SK-N-SH treated with all-trans-retinoic acid at 6 μM for 48 hours (cell line): ENCODE results near the gene DNAJC6.

Experiments used
- ATAC-seq: fragments of 200-7000 bp; cut with Tn5 transposase; 3 replicates; pipeline ENCODE4 v1.9.1; 2020; ENCODE audit warnings: mild to moderate bottlenecking, moderate library complexity
- ARNTL ChIP-seq: fragments of 450-650 bp; formaldehyde crosslinking; IDR thresholded peaks from 2 replicates; pipeline ENCODE4 v1.5.0; 2020; ENCODE audit warnings: low read depth, mild to moderate bottlenecking, moderate library complexity, borderline replicate concordance
- CSDC2 ChIP-seq: fragments of 250-450 bp; sonication (Bioruptor Pico); IDR thresholded peaks from 2 replicates; pipeline ENCODE4 v1.5.0; 2020; ENCODE audit warnings: mild to moderate bottlenecking, moderate library complexity
- ESRRG ChIP-seq: fragments of 250-450 bp; sonication (Bioruptor Pico); IDR thresholded peaks from 2 replicates; pipeline ENCODE4 v1.6.1; 2021; ENCODE audit warnings: mild to moderate bottlenecking
- GLIS3 ChIP-seq: fragments of 250-450 bp; sonication (Bioruptor Pico); IDR thresholded peaks from 2 replicates; pipeline ENCODE4 v1.5.0; 2020; ENCODE audit warnings: mild to moderate bottlenecking, moderate library complexity
- ISL1 ChIP-seq: fragments of 250-450 bp; sonication (Bioruptor Pico); IDR thresholded peaks from 2 replicates; pipeline ENCODE4 v2.1.2; 2022; ENCODE audit warnings: mild to moderate bottlenecking, moderate library complexity
- OSR1 ChIP-seq: fragments of 250-450 bp; sonication (Bioruptor Pico); IDR thresholded peaks from 2 replicates; pipeline ENCODE4 v1.8.0; 2022; ENCODE audit warnings: moderate library complexity, mild to moderate bottlenecking, inconsistent platforms
- PPARA ChIP-seq: fragments of 250-450 bp; sonication (Bioruptor Pico); IDR thresholded peaks from 2 replicates; pipeline ENCODE4 v1.5.0; 2020; ENCODE audit warnings: mild to moderate bottlenecking, borderline replicate concordance
- SNAI2 ChIP-seq: fragments of 250-450 bp; sonication (Bioruptor Pico); IDR thresholded peaks from 2 replicates; pipeline ENCODE4 v1.5.0; 2020; ENCODE audit warnings: mild to moderate bottlenecking, moderate library complexity
- TCF4 ChIP-seq: fragments of 250-450 bp; sonication (Bioruptor Pico); IDR thresholded peaks from 2 replicates; pipeline ENCODE4 v1.8.0; 2021; ENCODE audit warnings: mild to moderate bottlenecking, moderate library complexity, borderline replicate concordance
- ZFP3 ChIP-seq: fragments of 250-450 bp; sonication (Bioruptor Pico); IDR thresholded peaks from 2 replicates; pipeline ENCODE4 v1.5.0; 2020; ENCODE audit warnings: mild to moderate bottlenecking, moderate library complexity
- ZFP30 ChIP-seq: fragments of 450-650 bp; formaldehyde crosslinking; IDR thresholded peaks from 2 replicates; pipeline ENCODE4 v1.5.0; 2022; ENCODE audit warnings: mild to moderate bottlenecking, moderate library complexity
- ZNF565 ChIP-seq: fragments of 450-650 bp; formaldehyde crosslinking; conservative IDR thresholded peaks from 2 replicates; pipeline ENCODE4 v1.5.0; 2020; ENCODE audit warnings: low read depth, mild to moderate bottlenecking, moderate library complexity
- ZNF70 ChIP-seq: fragments of 450-650 bp; formaldehyde crosslinking; IDR thresholded peaks from 2 replicates; pipeline ENCODE4 v1.5.0; 2020; ENCODE audit warnings: mild to moderate bottlenecking, moderate library complexity
- ZNF8 ChIP-seq: fragments of 450-650 bp; formaldehyde crosslinking; IDR thresholded peaks from 2 replicates; pipeline ENCODE4 v1.5.0; 2020; ENCODE audit warnings: mild to moderate bottlenecking, moderate library complexity
- TF ChIP-seq, protein P1 (sequence below): fragments of 250-450 bp; sonication (Bioruptor Pico); IDR thresholded peaks from 2 replicates; pipeline ENCODE4 v1.8.0; 2021; ENCODE audit warnings: low read depth, mild to moderate bottlenecking, moderate library complexity, borderline replicate concordance
- TF ChIP-seq, protein P2 (sequence below): fragments of 250-450 bp; sonication (Bioruptor Pico); IDR thresholded peaks from 2 replicates; pipeline ENCODE4 v1.5.1; 2020; ENCODE audit warnings: low read depth, mild to moderate bottlenecking, moderate library complexity
- TF ChIP-seq, protein P3 (sequence below): fragments of 250-450 bp; sonication (Bioruptor Pico); IDR thresholded peaks from 2 replicates; pipeline ENCODE4 v1.5.0; 2020; ENCODE audit warnings: mild to moderate bottlenecking, moderate library complexity
- TF ChIP-seq, protein P4 (sequence below): fragments of 250-450 bp; sonication (Bioruptor Pico); IDR thresholded peaks from 2 replicates; pipeline ENCODE4 v1.8.0; 2020; ENCODE audit warnings: mild to moderate bottlenecking, moderate library complexity, borderline replicate concordance

DNAJC6 gene

DNA sequence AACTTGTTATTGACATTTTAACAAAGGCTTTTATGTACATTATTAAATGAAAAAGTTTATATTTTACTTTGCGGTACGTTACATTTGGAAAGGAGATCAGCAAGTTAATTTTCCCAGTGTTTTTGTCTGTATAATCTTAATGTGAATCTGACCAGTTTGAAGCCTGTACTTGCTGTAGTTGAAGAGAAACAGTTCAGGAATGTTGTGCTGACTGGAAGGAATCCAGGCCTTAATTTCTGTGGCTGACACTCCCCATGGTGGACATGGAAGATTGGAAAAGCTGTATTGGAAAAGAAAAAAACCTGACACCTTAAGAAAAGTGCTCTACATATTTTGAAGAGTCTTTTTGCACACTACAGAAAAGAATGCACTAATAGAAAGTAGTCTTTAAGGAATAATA is 126.6 kb downstream of the DNAJC6 start:
- TF ChIP-seq ISL1 (CRISPR knock-in tag), result peak; percentile 65
- TF ChIP-seq OSR1, result no peak
- ATAC-seq, result peak; percentile 75

DNA sequence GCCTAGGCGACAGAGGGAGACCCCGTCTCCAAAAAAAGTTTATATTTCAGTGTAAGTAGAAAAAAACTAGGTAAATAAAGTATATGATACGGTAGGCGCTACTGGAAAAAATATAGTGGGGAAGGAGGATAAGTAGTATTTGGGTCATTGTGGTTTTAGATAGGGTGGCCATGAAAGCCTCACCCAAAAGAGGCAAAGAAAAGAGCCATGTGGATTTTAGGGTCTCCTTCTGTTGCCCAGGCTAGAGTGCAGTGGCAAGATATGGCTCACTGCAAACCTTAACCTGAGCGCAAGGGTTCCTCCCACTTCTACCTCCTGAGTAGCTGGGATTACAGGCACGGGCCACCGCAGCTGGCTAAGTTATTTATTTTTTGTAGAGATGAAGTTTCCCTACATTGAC is 128.3 kb downstream of the DNAJC6 start:
- ATAC-seq, result no peak
- TF ChIP-seq ZNF70, result no peak
- TF ChIP-seq, protein P1, sequence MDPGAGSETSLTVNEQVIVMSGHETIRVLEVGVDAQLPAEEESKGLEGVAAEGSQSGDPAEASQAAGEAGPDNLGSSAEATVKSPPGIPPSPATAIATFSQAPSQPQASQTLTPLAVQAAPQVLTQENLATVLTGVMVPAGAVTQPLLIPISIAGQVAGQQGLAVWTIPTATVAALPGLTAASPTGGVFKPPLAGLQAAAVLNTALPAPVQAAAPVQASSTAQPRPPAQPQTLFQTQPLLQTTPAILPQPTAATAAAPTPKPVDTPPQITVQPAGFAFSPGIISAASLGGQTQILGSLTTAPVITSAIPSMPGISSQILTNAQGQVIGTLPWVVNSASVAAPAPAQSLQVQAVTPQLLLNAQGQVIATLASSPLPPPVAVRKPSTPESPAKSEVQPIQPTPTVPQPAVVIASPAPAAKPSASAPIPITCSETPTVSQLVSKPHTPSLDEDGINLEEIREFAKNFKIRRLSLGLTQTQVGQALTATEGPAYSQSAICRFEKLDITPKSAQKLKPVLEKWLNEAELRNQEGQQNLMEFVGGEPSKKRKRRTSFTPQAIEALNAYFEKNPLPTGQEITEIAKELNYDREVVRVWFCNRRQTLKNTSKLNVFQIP, result no peak
- TF ChIP-seq OSR1, result no peak
- TF ChIP-seq ISL1 (CRISPR knock-in tag), result no peak

DNA sequence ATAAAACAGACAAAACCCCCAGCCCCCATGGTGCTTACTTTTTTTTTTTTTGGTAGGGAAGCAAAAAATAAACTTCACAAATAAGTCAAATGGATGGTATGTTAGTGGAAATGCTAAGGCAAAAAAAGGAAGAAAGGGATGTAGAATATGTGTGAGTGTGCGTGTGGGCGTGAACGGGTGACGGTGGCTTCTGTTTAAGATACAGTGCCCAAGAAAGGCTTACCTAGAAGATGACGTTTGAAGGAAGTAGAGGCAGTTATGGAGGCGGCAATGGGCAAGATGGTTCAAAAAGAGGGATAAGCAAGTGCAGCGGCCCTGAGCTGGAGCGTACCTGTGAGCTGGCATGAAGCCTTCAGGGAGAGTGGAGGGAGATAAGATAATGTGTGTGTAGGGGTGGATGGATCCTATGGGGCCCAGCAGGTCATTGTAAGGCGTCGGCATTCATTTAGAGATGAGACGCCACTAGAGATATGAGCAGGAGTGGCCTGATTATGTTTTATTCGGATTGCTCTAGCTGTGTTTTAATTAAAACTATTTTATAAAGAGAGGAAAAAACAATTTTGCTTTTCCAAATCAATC is 131.1 kb downstream of the DNAJC6 start:
- ATAC-seq, result no peak
- TF ChIP-seq ZNF565 (no peak), CSDC2 (CRISPR knock-in tag) (no peak), ARNTL (CRISPR knock-in tag) (no peak), GLIS3 (CRISPR knock-in tag) (no peak)

DNA sequence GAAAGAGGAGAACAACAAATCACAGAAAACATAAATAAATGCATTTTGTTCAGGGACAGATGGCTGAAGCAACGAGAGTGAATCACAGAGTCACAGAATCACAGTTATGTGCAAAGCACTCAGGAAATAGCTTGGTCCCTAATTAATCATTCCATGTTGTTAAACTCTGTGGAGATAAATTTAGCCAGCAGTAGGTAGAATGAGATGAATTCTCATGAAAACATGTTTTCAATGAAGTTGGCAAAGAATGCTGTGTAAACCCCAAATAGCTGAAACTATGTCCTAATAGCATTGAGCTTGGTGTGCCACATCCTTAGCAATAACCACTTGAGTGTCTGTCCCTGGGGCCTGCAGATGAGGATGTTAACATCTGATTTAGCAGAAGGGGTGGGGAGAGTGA is 131.6 kb downstream of the DNAJC6 start:
- TF ChIP-seq ARNTL (CRISPR knock-in tag), result no peak
- TF ChIP-seq ZNF8 (CRISPR knock-in tag), result no peak
- TF ChIP-seq, protein P2, sequence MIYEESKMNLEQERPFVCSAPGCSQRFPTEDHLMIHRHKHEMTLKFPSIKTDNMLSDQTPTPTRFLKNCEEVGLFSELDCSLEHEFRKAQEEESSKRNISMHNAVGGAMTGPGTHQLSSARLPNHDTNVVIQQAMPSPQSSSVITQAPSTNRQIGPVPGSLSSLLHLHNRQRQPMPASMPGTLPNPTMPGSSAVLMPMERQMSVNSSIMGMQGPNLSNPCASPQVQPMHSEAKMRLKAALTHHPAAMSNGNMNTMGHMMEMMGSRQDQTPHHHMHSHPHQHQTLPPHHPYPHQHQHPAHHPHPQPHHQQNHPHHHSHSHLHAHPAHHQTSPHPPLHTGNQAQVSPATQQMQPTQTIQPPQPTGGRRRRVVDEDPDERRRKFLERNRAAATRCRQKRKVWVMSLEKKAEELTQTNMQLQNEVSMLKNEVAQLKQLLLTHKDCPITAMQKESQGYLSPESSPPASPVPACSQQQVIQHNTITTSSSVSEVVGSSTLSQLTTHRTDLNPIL (CRISPR knock-in tag), result no peak
- TF ChIP-seq, protein P3, sequence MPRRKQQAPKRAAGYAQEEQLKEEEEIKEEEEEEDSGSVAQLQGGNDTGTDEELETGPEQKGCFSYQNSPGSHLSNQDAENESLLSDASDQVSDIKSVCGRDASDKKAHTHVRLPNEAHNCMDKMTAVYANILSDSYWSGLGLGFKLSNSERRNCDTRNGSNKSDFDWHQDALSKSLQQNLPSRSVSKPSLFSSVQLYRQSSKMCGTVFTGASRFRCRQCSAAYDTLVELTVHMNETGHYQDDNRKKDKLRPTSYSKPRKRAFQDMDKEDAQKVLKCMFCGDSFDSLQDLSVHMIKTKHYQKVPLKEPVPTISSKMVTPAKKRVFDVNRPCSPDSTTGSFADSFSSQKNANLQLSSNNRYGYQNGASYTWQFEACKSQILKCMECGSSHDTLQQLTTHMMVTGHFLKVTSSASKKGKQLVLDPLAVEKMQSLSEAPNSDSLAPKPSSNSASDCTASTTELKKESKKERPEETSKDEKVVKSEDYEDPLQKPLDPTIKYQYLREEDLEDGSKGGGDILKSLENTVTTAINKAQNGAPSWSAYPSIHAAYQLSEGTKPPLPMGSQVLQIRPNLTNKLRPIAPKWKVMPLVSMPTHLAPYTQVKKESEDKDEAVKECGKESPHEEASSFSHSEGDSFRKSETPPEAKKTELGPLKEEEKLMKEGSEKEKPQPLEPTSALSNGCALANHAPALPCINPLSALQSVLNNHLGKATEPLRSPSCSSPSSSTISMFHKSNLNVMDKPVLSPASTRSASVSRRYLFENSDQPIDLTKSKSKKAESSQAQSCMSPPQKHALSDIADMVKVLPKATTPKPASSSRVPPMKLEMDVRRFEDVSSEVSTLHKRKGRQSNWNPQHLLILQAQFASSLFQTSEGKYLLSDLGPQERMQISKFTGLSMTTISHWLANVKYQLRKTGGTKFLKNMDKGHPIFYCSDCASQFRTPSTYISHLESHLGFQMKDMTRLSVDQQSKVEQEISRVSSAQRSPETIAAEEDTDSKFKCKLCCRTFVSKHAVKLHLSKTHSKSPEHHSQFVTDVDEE (CRISPR knock-in tag), result no peak
- TF ChIP-seq ISL1 (CRISPR knock-in tag), result no peak
- TF ChIP-seq PPARA (CRISPR knock-in tag), result no peak
- no peak for TF ChIP-seq ZNF70
- TF ChIP-seq ZNF565, result no peak
- no peak for TF ChIP-seq TCF4 (CRISPR knock-in tag)
- TF ChIP-seq, protein P1, result no peak
- TF ChIP-seq, protein P4, sequence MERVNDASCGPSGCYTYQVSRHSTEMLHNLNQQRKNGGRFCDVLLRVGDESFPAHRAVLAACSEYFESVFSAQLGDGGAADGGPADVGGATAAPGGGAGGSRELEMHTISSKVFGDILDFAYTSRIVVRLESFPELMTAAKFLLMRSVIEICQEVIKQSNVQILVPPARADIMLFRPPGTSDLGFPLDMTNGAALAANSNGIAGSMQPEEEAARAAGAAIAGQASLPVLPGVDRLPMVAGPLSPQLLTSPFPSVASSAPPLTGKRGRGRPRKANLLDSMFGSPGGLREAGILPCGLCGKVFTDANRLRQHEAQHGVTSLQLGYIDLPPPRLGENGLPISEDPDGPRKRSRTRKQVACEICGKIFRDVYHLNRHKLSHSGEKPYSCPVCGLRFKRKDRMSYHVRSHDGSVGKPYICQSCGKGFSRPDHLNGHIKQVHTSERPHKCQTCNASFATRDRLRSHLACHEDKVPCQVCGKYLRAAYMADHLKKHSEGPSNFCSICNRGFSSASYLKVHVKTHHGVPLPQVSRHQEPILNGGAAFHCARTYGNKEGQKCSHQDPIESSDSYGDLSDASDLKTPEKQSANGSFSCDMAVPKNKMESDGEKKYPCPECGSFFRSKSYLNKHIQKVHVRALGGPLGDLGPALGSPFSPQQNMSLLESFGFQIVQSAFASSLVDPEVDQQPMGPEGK, result no peak
- TF ChIP-seq GLIS3 (CRISPR knock-in tag), result no peak
- no peak for TF ChIP-seq CSDC2 (CRISPR knock-in tag)
- TF ChIP-seq OSR1, result no peak
- peak; percentile 36; the same call in 2 of the 3 replicates for ATAC-seq

DNA sequence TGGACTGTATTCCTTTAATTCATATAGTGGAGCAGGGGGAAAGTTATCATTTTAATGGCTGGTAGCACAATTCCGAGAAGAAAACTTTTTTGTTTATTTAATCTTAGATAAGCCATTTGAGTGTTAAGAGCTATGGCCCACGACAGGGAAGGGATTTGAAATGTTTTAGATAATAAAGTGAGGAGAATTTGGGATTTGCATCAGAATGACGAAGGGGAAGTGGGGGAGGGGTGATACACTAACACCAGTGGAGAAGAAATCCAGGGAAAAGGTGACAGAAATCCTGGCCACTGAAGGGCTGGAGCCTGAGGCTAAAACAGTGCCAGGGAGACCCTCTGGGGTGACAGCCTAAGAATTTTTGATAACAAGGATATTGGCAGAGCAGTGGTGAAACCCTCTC is 132.1 kb downstream of the DNAJC6 start:
- TF ChIP-seq SNAI2 (CRISPR knock-in tag), result no peak
- no peak for TF ChIP-seq PPARA (CRISPR knock-in tag)
- no peak for TF ChIP-seq ZFP30 (CRISPR knock-in tag)
- TF ChIP-seq ESRRG (CRISPR knock-in tag), result no peak
- no peak for TF ChIP-seq ZFP3 (CRISPR knock-in tag)
- no peak for TF ChIP-seq ARNTL (CRISPR knock-in tag)
- TF ChIP-seq OSR1, result no peak
- TF ChIP-seq, protein P4, result no peak
- ATAC-seq, result no peak
